Erythroblast (primary cell): ENCODE results near the gene ABCA5.

Experiments
- GATA1 ChIP-seq: IDR thresholded peaks from 2 replicates; pipeline ENCODE4 v1.6.1; 2011; ENCODE audit warnings: low read depth, mild to moderate bottlenecking, control low read depth, low read length, moderate library complexity
- POLR2A ChIP-seq: IDR thresholded peaks from 2 replicates; pipeline ENCODE4 v1.6.1; 2011; ENCODE audit warnings: mild to moderate bottlenecking, low read length

DNA sequence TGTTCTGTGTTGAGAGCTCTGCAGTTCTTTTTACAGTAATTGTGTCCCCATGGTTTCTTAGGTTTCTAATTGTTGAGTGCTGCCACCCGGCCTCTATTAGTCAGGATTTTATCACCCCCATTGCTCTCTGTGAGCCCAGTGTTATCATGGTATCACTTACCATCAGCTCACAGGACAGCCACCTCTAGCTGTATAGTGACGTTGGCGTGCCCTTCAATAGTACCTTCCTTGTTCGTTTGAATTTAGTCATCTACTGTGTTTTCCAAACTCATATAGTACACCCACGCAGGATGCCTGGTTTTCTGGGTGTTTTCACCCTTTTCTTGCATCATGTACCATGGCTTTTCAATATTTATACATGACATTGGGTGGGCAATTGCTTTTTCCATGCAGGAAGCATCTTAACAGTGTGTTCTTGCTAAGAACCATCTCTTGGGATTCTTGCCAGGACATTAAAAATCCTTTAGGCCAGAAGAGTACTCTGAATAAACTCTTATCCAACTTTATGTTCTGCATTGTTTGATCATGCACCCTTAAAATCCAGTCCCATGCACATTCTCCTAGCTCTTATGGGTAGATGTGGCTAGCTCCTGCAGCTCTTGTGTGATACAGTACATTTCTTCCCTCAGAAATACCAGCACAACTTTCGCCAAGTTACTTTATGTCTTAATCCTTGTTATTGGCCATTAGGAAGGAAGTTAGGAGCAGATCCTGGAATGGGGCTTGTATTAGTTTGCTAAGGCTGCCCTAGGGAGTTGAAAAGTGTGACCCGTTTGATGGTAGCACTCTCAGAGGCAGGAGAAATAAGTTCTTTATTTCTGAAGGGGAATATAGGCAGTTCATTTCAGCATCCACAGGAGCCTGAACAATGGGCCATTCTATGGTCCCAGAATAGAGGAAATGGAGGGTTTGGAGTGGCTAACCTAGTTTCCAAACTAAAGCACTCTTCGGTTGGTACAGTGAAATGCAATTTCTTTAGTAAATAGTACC, 87.0 kb downstream of the ABCA5 start:
- TF ChIP-seq GATA1 (no peak), POLR2A (no peak)
